ENCODE data around the gene PLAC1. TPM values are rescaled to one million over a fixed set of nuclear protein-coding genes. Genes with fewer than 3 reads are reported as not detected.

PLAC1 gene
- total RNA-seq, 2 experiments from 2014 or later = not detected

DNA sequence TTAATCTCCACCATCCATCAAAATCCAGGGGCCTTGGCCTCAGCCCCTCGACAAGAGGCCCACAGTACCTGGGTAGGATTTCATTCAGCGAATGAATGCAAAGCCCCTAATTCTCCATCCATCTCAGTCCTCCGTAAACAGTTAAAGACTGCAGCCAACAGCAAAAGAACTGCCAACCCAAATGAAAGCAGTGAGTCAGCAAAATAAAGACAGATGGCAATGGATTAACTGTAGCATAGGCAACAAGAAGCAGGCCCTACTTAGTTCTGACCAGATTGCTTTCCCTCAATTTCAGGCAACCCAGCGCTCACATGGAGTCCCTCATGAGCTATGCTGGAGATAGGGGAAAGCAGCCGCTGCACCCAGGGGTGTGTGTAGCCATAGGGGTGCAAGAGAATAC is 21.4 kb downstream of the PLAC1 start:
- Mint-ChIP-seq H3K4me3 (no peak overlapping the region), H3K9me3 (no peaks in the 10 kb centered on the region), H3K27ac (no peak overlapping the region), H3K36me3 (ENCODE audit: low read depth) (no peaks in the 10 kb centered on the region), H3K4me1 (ENCODE audit: low read depth) (peaks cover 5% of the 10 kb centered on the region), H3K27me3 (ENCODE audit: low read depth) (peaks cover 21% of the 10 kb centered on the region)
- intact Hi-C loops (cut with micrococcal nuclease) = no loop called here
- no peak for DNase-seq
- CTCF ChIA-PET = no interaction called here

DNA sequence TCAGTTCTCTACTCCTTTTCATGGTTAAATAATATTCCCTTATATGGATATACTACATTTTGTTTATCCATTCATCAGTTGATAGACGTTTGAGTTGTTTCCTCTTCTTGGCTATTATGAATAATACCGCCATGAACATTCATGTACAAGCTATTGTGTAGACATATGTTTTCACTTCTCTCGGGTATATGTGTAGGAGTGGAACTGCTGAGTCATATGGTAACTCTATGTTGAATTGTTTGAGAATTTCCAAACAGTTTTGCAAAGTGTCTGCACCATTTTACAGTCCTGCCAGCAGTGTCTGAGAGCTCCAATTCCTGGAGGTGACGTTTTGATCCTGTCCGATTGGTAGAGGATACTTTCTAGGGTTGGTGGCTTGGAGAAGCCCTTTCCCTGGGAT is 23.6 kb downstream of the PLAC1 start:
- Mint-ChIP-seq H3K27ac (no peak overlapping the region), H3K9me3 (no peaks in the 10 kb centered on the region), H3K36me3 (ENCODE audit: low read depth) (no peaks in the 10 kb centered on the region), H3K4me1 (ENCODE audit: low read depth) (peaks cover 5% of the 10 kb centered on the region), H3K4me3 (no peak overlapping the region), H3K27me3 (ENCODE audit: low read depth) (peaks cover 13% of the 10 kb centered on the region)
- intact Hi-C loops (cut with micrococcal nuclease) = loop anchor here (2.0 kb wide), 1 partner anchor 20 kb away; no protein-coding TSS in a partner anchor
- DNase-seq = no peak
- CTCF ChIA-PET = no interaction called here

GRCh38 chrX:134633832-134634231 is 24.4 kb downstream of the PLAC1 start:
- no peaks in the 10 kb centered on the region for H3K9me3 Mint-ChIP-seq
- intact Hi-C loops (cut with micrococcal nuclease) = loop anchor here (2.0 kb wide), 1 partner anchor 21 kb away; no protein-coding TSS in a partner anchor
- no peak overlapping the region for H3K4me3 Mint-ChIP-seq
- peaks cover 13% of the 10 kb centered on the region for H3K27me3 Mint-ChIP-seq (ENCODE audit: low read depth)
- DNase-seq = no peak
- CTCF ChIA-PET = no interaction called here
- no peak overlapping the region for H3K27ac Mint-ChIP-seq
- H3K4me1 Mint-ChIP-seq (ENCODE audit: low read depth) = peaks cover 5% of the 10 kb centered on the region
- no peaks in the 10 kb centered on the region for H3K36me3 Mint-ChIP-seq (ENCODE audit: low read depth)

GRCh38 chrX:134633394-134633793 is 24.9 kb downstream of the PLAC1 start:
- H3K27ac Mint-ChIP-seq = no peak overlapping the region
- CTCF ChIA-PET = no interaction called here
- H3K9me3 Mint-ChIP-seq = no peaks in the 10 kb centered on the region
- intact Hi-C loops (cut with micrococcal nuclease) = no loop called here
- H3K4me1 Mint-ChIP-seq (ENCODE audit: low read depth) = peaks cover 5% of the 10 kb centered on the region
- DNase-seq = no peak
- peaks cover 16% of the 10 kb centered on the region for H3K27me3 Mint-ChIP-seq (ENCODE audit: low read depth)
- no peak overlapping the region for H3K4me3 Mint-ChIP-seq
- H3K36me3 Mint-ChIP-seq (ENCODE audit: low read depth) = no peaks in the 10 kb centered on the region

DNA sequence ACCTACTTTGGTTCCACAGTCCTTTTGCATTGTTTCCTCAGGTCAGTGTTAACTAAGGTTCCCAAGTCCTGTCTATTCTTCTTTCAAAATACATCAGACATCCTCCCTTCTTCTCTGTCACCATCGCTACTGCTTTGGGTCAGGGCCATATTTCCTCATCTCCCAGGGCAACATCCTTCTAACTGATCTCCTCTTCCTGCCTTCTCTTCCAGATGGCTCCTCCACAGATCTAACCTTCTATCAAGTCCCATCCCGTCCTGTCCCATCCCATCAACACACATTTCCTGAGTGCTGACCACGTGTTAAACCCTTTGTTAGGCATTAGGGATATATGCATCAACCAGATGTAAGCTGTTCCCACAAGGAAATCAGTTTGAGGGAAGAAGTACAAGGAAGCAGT is 25.9 kb downstream of the PLAC1 start:
- Mint-ChIP-seq H3K4me3 (no peak overlapping the region), H3K9me3 (no peaks in the 10 kb centered on the region), H3K27ac (no peak overlapping the region), H3K27me3 (ENCODE audit: low read depth) (peaks cover 20% of the 10 kb centered on the region), H3K36me3 (ENCODE audit: low read depth) (no peaks in the 10 kb centered on the region), H3K4me1 (ENCODE audit: low read depth) (peaks cover 5% of the 10 kb centered on the region)
- intact Hi-C loops (cut with micrococcal nuclease) = no loop called here
- no peak for DNase-seq
- CTCF ChIA-PET = no interaction called here

DNA sequence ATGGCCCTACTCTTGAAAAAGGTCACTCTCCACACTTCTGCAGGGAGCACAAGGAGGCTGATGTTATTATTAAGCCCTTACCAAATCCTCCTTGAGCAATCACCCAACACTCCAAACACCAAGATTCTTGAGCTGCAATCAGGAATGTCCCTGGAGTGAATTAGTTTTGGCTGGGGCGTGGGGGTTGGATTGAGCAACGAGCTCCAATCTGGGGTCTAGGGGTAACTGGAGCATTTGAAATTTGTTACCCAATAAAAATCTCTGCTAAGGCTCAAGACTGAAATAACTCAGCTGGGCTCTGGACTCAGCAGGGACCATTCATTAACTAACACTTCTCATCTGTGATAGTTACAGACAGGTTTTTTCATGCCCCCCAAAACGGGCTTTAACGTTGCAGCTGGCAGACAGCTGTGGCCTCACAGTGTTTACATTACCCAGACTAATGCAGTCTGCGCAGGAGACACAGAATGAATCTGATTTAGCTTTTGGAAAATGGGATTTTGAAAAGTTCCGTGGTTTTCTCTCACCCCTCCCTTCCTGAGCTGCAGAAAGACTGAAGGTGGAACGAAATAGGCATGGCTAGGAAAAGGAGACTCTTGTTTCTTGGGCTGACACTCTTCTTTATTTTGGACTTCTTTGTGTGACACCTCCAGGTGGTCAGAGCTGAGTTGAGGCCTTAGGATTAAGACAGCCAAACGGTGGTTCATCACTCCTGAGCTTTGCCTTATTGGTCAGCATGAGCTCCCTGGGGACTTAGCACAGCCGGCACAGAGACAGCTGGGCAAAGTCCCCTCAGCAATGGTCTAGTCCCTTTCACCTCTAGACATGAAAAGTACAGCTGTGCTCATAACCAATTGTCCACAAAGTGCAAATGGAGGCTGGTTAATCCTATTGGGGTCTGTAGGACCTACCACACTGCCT is 26.6 kb downstream of the PLAC1 start:
- H3K4me3 Mint-ChIP-seq = no peak overlapping the region
- CTCF ChIA-PET = no interaction called here
- H3K36me3 Mint-ChIP-seq (ENCODE audit: low read depth) = no peaks in the 10 kb centered on the region
- H3K4me1 Mint-ChIP-seq (ENCODE audit: low read depth) = peaks cover 5% of the 10 kb centered on the region
- no peak for DNase-seq
- H3K27me3 Mint-ChIP-seq (ENCODE audit: low read depth) = peaks cover 21% of the 10 kb centered on the region
- H3K9me3 Mint-ChIP-seq = no peaks in the 10 kb centered on the region
- intact Hi-C loops (cut with micrococcal nuclease) = no loop called here
- no peak overlapping the region for H3K27ac Mint-ChIP-seq

DNA sequence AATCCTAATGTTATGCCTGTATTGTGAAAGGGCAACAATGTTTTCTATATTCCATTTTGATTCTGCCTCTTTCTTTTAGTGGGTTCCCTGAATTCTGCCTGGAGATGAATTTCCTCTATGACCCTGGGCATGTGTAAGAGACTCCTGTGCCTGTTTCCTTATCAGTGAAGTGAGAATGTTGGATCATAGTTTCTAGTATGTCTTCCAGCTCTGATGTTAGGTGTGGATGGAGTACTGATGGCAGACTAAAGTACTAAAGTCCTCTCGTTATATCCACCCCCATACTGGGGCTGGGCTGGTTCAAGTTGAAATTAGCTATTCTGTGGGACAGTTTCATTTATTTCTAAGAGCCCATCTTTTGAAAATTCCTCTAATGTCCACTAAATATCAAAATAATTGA is 29.6 kb downstream of the PLAC1 start:
- H3K27ac Mint-ChIP-seq = no peak overlapping the region
- H3K27me3 Mint-ChIP-seq (ENCODE audit: low read depth) = peaks cover 33% of the 10 kb centered on the region

GRCh38 chrX:134626434-134626833 is 31.8 kb downstream of the PLAC1 start:
- intact Hi-C loops (cut with micrococcal nuclease) = no loop called here
- H3K27ac Mint-ChIP-seq = no peak overlapping the region
- CTCF ChIA-PET = no interaction called here

More for the DNA sequence above, 29.6 kb downstream of the PLAC1 start:
- Mint-ChIP-seq H3K4me1 (ENCODE audit: low read depth) (no peaks in the 10 kb centered on the region), H3K36me3 (ENCODE audit: low read depth) (no peaks in the 10 kb centered on the region), H3K4me3 (no peak overlapping the region), H3K9me3 (no peaks in the 10 kb centered on the region)
- CTCF ChIA-PET = no interaction called here
- DNase-seq = no peak
- intact Hi-C loops (cut with micrococcal nuclease) = no loop called here

DNA sequence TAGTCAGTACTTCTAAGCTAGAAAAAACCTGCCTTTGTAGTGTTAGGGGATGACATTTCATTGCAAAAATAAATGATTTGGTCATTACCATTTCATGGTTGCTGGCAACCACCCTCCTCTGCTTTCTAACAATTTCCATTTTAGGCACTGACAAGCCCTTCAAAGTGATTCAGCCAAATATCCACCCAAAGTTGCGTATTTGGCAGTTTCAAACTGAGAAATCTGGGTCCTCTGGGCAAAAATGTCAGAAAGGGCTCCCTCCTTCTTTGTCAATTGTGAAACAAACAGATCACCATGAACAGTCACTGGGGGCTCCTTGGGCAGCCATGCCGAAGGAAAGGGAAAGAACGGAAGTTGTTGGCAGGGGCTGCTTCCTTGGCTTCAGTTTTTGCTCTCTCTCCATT is 33.0 kb downstream of the PLAC1 start:
- no peak overlapping the region for H3K27ac Mint-ChIP-seq
- no peaks in the 10 kb centered on the region for H3K9me3 Mint-ChIP-seq
- DNase-seq = no peak

More at GRCh38 chrX:134626434-134626833, 31.8 kb downstream of the PLAC1 start:
- no peak overlapping the region for H3K4me3 Mint-ChIP-seq
- H3K27me3 Mint-ChIP-seq (ENCODE audit: low read depth) = peaks cover 28% of the 10 kb centered on the region
- H3K36me3 Mint-ChIP-seq (ENCODE audit: low read depth) = no peaks in the 10 kb centered on the region
- H3K9me3 Mint-ChIP-seq = no peaks in the 10 kb centered on the region
- no peak for DNase-seq
- H3K4me1 Mint-ChIP-seq (ENCODE audit: low read depth) = peaks cover 15% of the 10 kb centered on the region

GRCh38 chrX:134624046-134624430 is 34.2 kb downstream of the PLAC1 start:
- intact Hi-C loops (cut with micrococcal nuclease) = no loop called here
- no peaks in the 10 kb centered on the region for H3K36me3 Mint-ChIP-seq (ENCODE audit: low read depth)
- peaks cover 37% of the 10 kb centered on the region for H3K27me3 Mint-ChIP-seq (ENCODE audit: low read depth)
- H3K4me1 Mint-ChIP-seq (ENCODE audit: low read depth) = peaks cover 19% of the 10 kb centered on the region
- H3K27ac Mint-ChIP-seq = no peak overlapping the region
- no peaks in the 10 kb centered on the region for H3K9me3 Mint-ChIP-seq
- no peak overlapping the region for H3K4me3 Mint-ChIP-seq
- no peak for DNase-seq
- CTCF ChIA-PET = no interaction called here

More for the DNA sequence above, 33.0 kb downstream of the PLAC1 start:
- CTCF ChIA-PET = no interaction called here
- Mint-ChIP-seq H3K4me1 (ENCODE audit: low read depth) (peaks cover 19% of the 10 kb centered on the region), H3K4me3 (no peak overlapping the region), H3K27me3 (ENCODE audit: low read depth) (peaks cover 31% of the 10 kb centered on the region), H3K36me3 (ENCODE audit: low read depth) (no peaks in the 10 kb centered on the region)
- intact Hi-C loops (cut with micrococcal nuclease) = no loop called here

DNA sequence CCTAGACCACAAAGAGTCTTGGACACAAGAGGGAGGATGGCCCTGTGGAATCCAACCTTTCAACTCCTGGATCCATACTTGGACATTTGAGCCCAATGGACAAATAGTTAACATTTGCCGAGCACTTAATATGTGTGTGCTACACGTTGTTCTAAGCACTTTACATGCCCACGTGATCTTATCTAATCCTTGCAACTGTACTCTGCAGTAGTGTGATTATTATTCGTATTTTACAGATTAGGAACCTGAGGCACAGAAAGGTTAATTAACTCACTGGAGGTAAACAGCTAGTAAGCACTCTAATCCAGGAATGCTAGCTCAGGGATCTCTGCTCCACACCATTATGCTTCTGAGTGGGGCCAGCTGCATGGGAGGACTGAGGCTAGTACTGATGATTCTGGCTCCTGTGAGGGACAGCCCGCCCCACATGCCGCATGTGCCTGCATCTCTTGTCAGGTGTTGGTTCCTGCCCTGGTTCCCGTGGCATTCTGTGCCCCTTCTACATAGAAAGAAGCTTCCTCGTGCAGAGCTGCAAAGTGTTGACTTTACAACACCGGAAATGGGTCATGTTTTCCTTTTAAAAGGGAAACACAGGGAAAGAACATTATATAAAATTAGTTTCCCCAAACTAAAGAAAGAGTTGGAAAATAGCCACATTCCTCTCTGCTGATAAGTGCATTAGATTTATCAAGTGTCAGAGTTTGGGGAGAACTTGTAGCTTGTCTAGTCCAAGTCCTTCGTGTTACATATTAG is 34.8 kb downstream of the PLAC1 start:
- Mint-ChIP-seq H3K4me1 (ENCODE audit: low read depth) (peaks cover 19% of the 10 kb centered on the region), H3K27ac (no peak overlapping the region), H3K4me3 (no peak overlapping the region), H3K36me3 (ENCODE audit: low read depth) (no peaks in the 10 kb centered on the region), H3K9me3 (no peaks in the 10 kb centered on the region), H3K27me3 (ENCODE audit: low read depth) (peaks cover 34% of the 10 kb centered on the region)
- no peak for DNase-seq
- intact Hi-C loops (cut with micrococcal nuclease) = no loop called here
- CTCF ChIA-PET = no interaction called here

DNA sequence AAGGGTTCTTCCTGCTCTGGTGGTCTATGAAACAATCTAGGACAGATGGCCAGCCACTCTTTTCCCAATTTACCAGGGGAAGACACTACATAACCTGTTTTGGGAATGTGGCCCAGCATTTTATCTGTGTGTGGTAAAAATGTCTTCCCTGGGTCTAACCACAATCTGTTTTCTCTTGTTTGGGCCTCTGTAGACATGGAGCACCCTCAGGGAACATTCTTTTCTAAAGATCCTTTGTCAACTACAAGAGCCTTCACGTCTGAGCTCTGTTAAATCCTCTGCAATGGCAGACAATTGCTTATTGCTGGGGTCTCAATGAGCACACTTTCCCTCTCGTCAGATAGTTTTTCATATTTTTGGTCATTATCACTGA is 35.5 kb downstream of the PLAC1 start:
- Mint-ChIP-seq H3K36me3 (ENCODE audit: low read depth) (no peaks in the 10 kb centered on the region), H3K4me3 (no peak overlapping the region), H3K27ac (no peak overlapping the region), H3K27me3 (ENCODE audit: low read depth) (peaks cover 36% of the 10 kb centered on the region), H3K4me1 (ENCODE audit: low read depth) (peaks cover 19% of the 10 kb centered on the region), H3K9me3 (no peaks in the 10 kb centered on the region)
- intact Hi-C loops (cut with micrococcal nuclease) = loop anchor here (1.0 kb wide), 3 partner anchors 18 to 32 kb away; no protein-coding TSS in a partner anchor
- no peak for DNase-seq
- CTCF ChIA-PET = no interaction called here

Data from activated naive CD4-positive, alpha-beta T cell treated with anti-CD3 and anti-CD28 coated beads for 36 hours (primary cell).